Measurements from ENCODE around the gene KCNJ10.

DNA sequence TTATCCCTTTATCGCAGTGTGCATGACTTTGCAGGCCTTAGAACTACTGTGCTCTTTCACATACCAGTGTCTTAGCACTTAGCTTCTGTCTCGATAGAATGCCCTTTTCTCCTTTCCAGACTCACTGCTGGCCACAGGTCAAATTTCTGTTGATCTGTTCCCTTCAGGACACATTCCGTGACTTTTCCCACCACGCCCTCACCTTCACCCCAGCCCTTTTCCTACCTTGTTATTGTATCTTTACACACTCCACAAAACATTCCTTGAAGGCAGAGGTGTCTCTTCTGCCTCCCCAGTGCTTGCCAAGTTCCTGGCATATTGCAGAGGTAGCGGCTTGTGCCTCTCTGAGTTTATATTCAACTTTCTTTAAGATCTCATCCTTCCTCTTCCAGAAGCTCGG, 120.8 kb downstream of the KCNJ10 start:
- TF ChIP-seq POLR2A (IDR thresholded peaks at IDR 0.05; ENCODE audit: low read depth, low read length) (no peak), TAF1 (IDR thresholded peaks at IDR 0.05; ENCODE audit: borderline replicate concordance, low read depth, low read length) (no peak)
